SK-N-SH treated with all-trans-retinoic acid at 6 μM for 48 hours (cell line): ENCODE results near the gene ALPK3.

Experiments used
- ATAC-seq: fragments of 200-7000 bp; cut with Tn5 transposase; 3 replicates; pipeline ENCODE4 v1.9.1; 2020; ENCODE audit warnings: mild to moderate bottlenecking, moderate library complexity
- ARNTL ChIP-seq: fragments of 450-650 bp; formaldehyde crosslinking; IDR thresholded peaks from 2 replicates; pipeline ENCODE4 v1.5.0; 2020; ENCODE audit warnings: low read depth, mild to moderate bottlenecking, moderate library complexity, borderline replicate concordance
- BACH2 ChIP-seq: fragments of 250-450 bp; sonication (Bioruptor Pico); IDR thresholded peaks from 2 replicates; pipeline ENCODE4 v1.9.0; 2021; ENCODE audit warnings: mild to moderate bottlenecking, borderline replicate concordance
- ESRRG ChIP-seq: fragments of 250-450 bp; sonication (Bioruptor Pico); IDR thresholded peaks from 2 replicates; pipeline ENCODE4 v1.6.1; 2021; ENCODE audit warnings: mild to moderate bottlenecking
- GLIS3 ChIP-seq: fragments of 250-450 bp; sonication (Bioruptor Pico); IDR thresholded peaks from 2 replicates; pipeline ENCODE4 v1.5.0; 2020; ENCODE audit warnings: mild to moderate bottlenecking, moderate library complexity
- ISL1 ChIP-seq: fragments of 250-450 bp; sonication (Bioruptor Pico); IDR thresholded peaks from 2 replicates; pipeline ENCODE4 v2.1.2; 2022; ENCODE audit warnings: mild to moderate bottlenecking, moderate library complexity
- OSR1 ChIP-seq: fragments of 250-450 bp; sonication (Bioruptor Pico); IDR thresholded peaks from 2 replicates; pipeline ENCODE4 v1.8.0; 2022; ENCODE audit warnings: moderate library complexity, mild to moderate bottlenecking, inconsistent platforms
- PPARA ChIP-seq: fragments of 250-450 bp; sonication (Bioruptor Pico); IDR thresholded peaks from 2 replicates; pipeline ENCODE4 v1.5.0; 2020; ENCODE audit warnings: mild to moderate bottlenecking, borderline replicate concordance
- RARB ChIP-seq: fragments of 250-450 bp; sonication (Bioruptor Pico); IDR thresholded peaks from 2 replicates; pipeline ENCODE4 v1.8.0; 2021; ENCODE audit warnings: mild to moderate bottlenecking, moderate library complexity
- SNAI2 ChIP-seq: fragments of 250-450 bp; sonication (Bioruptor Pico); IDR thresholded peaks from 2 replicates; pipeline ENCODE4 v1.5.0; 2020; ENCODE audit warnings: mild to moderate bottlenecking, moderate library complexity
- TCF4 ChIP-seq: fragments of 250-450 bp; sonication (Bioruptor Pico); IDR thresholded peaks from 2 replicates; pipeline ENCODE4 v1.8.0; 2021; ENCODE audit warnings: mild to moderate bottlenecking, moderate library complexity, borderline replicate concordance
- TOX ChIP-seq: fragments of 250-450 bp; sonication (Bioruptor Pico); IDR thresholded peaks from 2 replicates; pipeline ENCODE4 v1.8.0; 2021; ENCODE audit warnings: mild to moderate bottlenecking, moderate library complexity, borderline replicate concordance
- TSHZ2 ChIP-seq: fragments of 250-450 bp; sonication (Bioruptor Pico); IDR thresholded peaks from 2 replicates; pipeline ENCODE4 v1.5.0; 2020; ENCODE audit warnings: mild to moderate bottlenecking, moderate library complexity
- ZC3H10 ChIP-seq: fragments of 250-450 bp; sonication (Bioruptor Pico); IDR thresholded peaks from 2 replicates; pipeline ENCODE4 v1.5.1; 2021; ENCODE audit warnings: mild to moderate bottlenecking, moderate library complexity
- ZFP3 ChIP-seq: fragments of 250-450 bp; sonication (Bioruptor Pico); IDR thresholded peaks from 2 replicates; pipeline ENCODE4 v1.5.0; 2020; ENCODE audit warnings: mild to moderate bottlenecking, moderate library complexity
- ZFP30 ChIP-seq: fragments of 450-650 bp; formaldehyde crosslinking; IDR thresholded peaks from 2 replicates; pipeline ENCODE4 v1.5.0; 2022; ENCODE audit warnings: mild to moderate bottlenecking, moderate library complexity
- ZNF565 ChIP-seq: fragments of 450-650 bp; formaldehyde crosslinking; conservative IDR thresholded peaks from 2 replicates; pipeline ENCODE4 v1.5.0; 2020; ENCODE audit warnings: low read depth, mild to moderate bottlenecking, moderate library complexity
- TF ChIP-seq, protein P1 (sequence below): fragments of 250-450 bp; sonication (Bioruptor Pico); IDR thresholded peaks from 2 replicates; pipeline ENCODE4 v1.8.0; 2021; ENCODE audit warnings: low read depth, mild to moderate bottlenecking, moderate library complexity, borderline replicate concordance
- TF ChIP-seq, protein P2 (sequence below): fragments of 250-450 bp; sonication (Bioruptor Pico); IDR thresholded peaks from 2 replicates; pipeline ENCODE4 v1.5.1; 2020; ENCODE audit warnings: low read depth, mild to moderate bottlenecking, moderate library complexity

ALPK3 gene

GRCh38 chr15:84846269-84846668 lies 29.1 kb downstream of the ALPK3 start:
- ATAC-seq: no peak
- no peak for TF ChIP-seq ZFP3 (CRISPR knock-in tag)
- TF ChIP-seq ZNF565 (CRISPR knock-in tag): no peak
- no peak for TF ChIP-seq BACH2 (CRISPR knock-in tag)
- no peak for TF ChIP-seq ZC3H10 (CRISPR knock-in tag)

- ATAC-seq: no peak
These were observed 30.2 kb downstream of the ALPK3 start for GRCh38 chr15:84847382-84847781.

DNA sequence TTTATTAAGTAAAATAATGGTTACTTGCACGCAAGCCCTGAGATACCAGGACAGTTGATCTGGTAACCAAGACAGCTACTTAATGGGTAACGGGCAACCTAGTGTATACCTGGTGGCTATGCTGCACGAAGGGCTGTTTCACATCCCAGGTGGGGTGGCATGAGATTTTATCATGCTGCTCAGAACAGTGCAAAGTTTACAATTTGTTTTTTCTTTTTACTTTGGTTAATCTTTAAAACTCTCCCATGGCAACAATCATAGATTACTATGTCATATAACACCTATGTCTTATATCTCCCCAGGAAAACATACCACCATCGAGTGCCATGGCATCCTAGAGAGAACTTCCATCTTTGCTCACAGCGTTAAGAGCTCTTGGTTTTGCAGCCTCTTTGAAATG lies 35.1 kb downstream of the ALPK3 start:
- ATAC-seq: no peak
- no peak for TF ChIP-seq TSHZ2
- TF ChIP-seq, protein P1, sequence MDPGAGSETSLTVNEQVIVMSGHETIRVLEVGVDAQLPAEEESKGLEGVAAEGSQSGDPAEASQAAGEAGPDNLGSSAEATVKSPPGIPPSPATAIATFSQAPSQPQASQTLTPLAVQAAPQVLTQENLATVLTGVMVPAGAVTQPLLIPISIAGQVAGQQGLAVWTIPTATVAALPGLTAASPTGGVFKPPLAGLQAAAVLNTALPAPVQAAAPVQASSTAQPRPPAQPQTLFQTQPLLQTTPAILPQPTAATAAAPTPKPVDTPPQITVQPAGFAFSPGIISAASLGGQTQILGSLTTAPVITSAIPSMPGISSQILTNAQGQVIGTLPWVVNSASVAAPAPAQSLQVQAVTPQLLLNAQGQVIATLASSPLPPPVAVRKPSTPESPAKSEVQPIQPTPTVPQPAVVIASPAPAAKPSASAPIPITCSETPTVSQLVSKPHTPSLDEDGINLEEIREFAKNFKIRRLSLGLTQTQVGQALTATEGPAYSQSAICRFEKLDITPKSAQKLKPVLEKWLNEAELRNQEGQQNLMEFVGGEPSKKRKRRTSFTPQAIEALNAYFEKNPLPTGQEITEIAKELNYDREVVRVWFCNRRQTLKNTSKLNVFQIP (CRISPR knock-in tag): no peak
- TF ChIP-seq, protein P2, sequence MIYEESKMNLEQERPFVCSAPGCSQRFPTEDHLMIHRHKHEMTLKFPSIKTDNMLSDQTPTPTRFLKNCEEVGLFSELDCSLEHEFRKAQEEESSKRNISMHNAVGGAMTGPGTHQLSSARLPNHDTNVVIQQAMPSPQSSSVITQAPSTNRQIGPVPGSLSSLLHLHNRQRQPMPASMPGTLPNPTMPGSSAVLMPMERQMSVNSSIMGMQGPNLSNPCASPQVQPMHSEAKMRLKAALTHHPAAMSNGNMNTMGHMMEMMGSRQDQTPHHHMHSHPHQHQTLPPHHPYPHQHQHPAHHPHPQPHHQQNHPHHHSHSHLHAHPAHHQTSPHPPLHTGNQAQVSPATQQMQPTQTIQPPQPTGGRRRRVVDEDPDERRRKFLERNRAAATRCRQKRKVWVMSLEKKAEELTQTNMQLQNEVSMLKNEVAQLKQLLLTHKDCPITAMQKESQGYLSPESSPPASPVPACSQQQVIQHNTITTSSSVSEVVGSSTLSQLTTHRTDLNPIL: no peak
- no peak for TF ChIP-seq RARB (CRISPR knock-in tag)
- no peak for TF ChIP-seq ZC3H10 (CRISPR knock-in tag)

More at GRCh38 chr15:84847382-84847781, 30.2 kb downstream of the ALPK3 start:
- TF ChIP-seq ZFP3 (CRISPR knock-in tag) (no peak), TSHZ2 (no peak), TCF4 (CRISPR knock-in tag) (no peak), SNAI2 (no peak), ARNTL (CRISPR knock-in tag) (no peak)
- TF ChIP-seq, all 23 proteins: peak for 0

DNA sequence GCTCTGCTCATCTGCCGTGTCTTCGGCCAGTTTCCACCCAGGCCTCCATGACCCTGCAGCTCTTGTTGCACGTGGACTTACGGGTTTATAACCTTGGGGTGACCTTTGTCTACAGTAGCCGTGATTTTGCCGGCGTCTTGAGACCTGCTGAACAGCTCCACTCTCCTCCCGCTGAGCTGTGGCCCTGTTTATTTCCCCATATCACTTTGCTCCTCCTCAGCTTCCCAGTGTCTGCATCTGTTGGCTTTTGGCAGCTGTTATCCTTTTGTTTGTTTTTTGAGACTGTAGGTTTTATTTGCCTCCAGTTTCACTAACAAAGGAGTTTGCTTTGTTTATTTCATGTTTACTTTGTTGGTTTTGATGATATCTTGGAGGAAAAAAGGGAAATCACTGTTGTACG lies 38.0 kb downstream of the ALPK3 start:
- TF ChIP-seq ZNF565 (CRISPR knock-in tag): no peak
- TF ChIP-seq ESRRG: no peak
- no peak for TF ChIP-seq TSHZ2
- no peak for TF ChIP-seq OSR1 (CRISPR knock-in tag)
- TF ChIP-seq, protein P1 (CRISPR knock-in tag): no peak
- TF ChIP-seq ZFP30 (CRISPR knock-in tag): no peak
- no peak for TF ChIP-seq ZC3H10 (CRISPR knock-in tag)
- TF ChIP-seq ISL1 (CRISPR knock-in tag): no peak
- no peak for TF ChIP-seq GLIS3 (CRISPR knock-in tag)
- TF ChIP-seq PPARA (CRISPR knock-in tag): no peak
- no peak for TF ChIP-seq TOX
- ATAC-seq: no peak
